Trophoblast cell (in vitro differentiated cells and primary cell): Measurements from ENCODE around the gene B3GNT4.

Source experiments
- DNase-seq, 2 donors: peaks; one replicate each; pipeline ENCODE4 v3.0.0-alpha.2; 2016
- H2AFZ ChIP-seq: 2 replicates; pipeline ENCODE4 v1.6.1; 2013; ENCODE audit warnings: low read length, moderate library complexity, mild to moderate bottlenecking; ENCODE audit not compliant: insufficient read depth, poor library complexity
- H2AK5ac ChIP-seq: 2 replicates; pipeline ENCODE4 v1.6.1; 2013; ENCODE audit warnings: mild to moderate bottlenecking, low read length
- H2BK120ac ChIP-seq: 2 replicates; pipeline ENCODE4 v1.6.1; 2013; ENCODE audit warnings: low read length, mild to moderate bottlenecking, moderate library complexity; ENCODE audit not compliant: insufficient read depth, poor library complexity
- H2BK12ac ChIP-seq: 2 replicates; pipeline ENCODE4 v1.6.1; 2013; ENCODE audit warnings: mild to moderate bottlenecking, low read length, moderate library complexity
- H2BK5ac ChIP-seq: 2 replicates; pipeline ENCODE4 v1.6.1; 2013; ENCODE audit warnings: low read length, low read depth, moderate library complexity, mild to moderate bottlenecking; ENCODE audit not compliant: poor library complexity
- H3K14ac ChIP-seq: 2 replicates; pipeline ENCODE4 v1.6.1; 2013; ENCODE audit warnings: mild to moderate bottlenecking, low read length
- H3K18ac ChIP-seq: 2 replicates; pipeline ENCODE4 v1.6.1; 2013; ENCODE audit warnings: mild to moderate bottlenecking, low read length
- H3K23ac ChIP-seq: 2 replicates; pipeline ENCODE4 v1.6.1; 2013; ENCODE audit warnings: low read length
- H3K27ac ChIP-seq: 2 replicates; pipeline ENCODE4 v1.5.1; 2013; ENCODE audit warnings: low read depth, mild to moderate bottlenecking, inconsistent platforms, low read length, moderate library complexity
- H3K27me3 ChIP-seq: 2 replicates; pipeline ENCODE4 v1.6.1; 2013; ENCODE audit warnings: inconsistent platforms, mild to moderate bottlenecking, low read length, moderate library complexity; ENCODE audit not compliant: insufficient read depth
- H3K36me3 ChIP-seq, 2 experiments: 1 replicate in 1 of 2; 2 replicates in 1 of 2; pipeline ENCODE4 v1.6.1; 2013; ENCODE audit warnings: low read length in 2 of 2, mild to moderate bottlenecking in 2 of 2, moderate library complexity in 1 of 2; ENCODE audit not compliant: insufficient read depth in 2 of 2, control insufficient read depth in 1 of 2
- H3K4ac ChIP-seq: 2 replicates; pipeline ENCODE4 v1.6.1; 2013; ENCODE audit warnings: low read depth, mild to moderate bottlenecking, low read length, moderate library complexity
- H3K4me1 ChIP-seq, 2 experiments: 1 replicate in 1 of 2; 2 replicates in 1 of 2; pipeline ENCODE4 v1.6.1; 2013; ENCODE audit warnings: low read length in 2 of 2, mild to moderate bottlenecking in 2 of 2, moderate library complexity in 1 of 2; ENCODE audit not compliant: insufficient read depth in 2 of 2, control insufficient read depth in 1 of 2
- H3K4me2 ChIP-seq: 2 replicates; pipeline ENCODE4 v1.6.1; 2013; ENCODE audit warnings: inconsistent platforms, mild to moderate bottlenecking, low read length, moderate library complexity
- H3K4me3 ChIP-seq: 2 replicates; pipeline ENCODE4 v1.5.1; 2013; ENCODE audit warnings: mild to moderate bottlenecking, low read depth, low read length, inconsistent platforms
- H3K79me1 ChIP-seq: one replicate; pipeline ENCODE4 v1.6.1; 2013; ENCODE audit warnings: low read length
- H3K79me2 ChIP-seq: 2 replicates; pipeline ENCODE4 v1.6.1; 2013; ENCODE audit warnings: low read length, mild to moderate bottlenecking; ENCODE audit not compliant: control insufficient read depth, insufficient read depth, poor library complexity
- H3K9ac ChIP-seq: 2 replicates; pipeline ENCODE4 v1.6.1; 2013; ENCODE audit warnings: mild to moderate bottlenecking, low read length
- H3K9me3 ChIP-seq: 2 replicates; pipeline ENCODE4 v1.6.1; 2013; ENCODE audit warnings: low read depth, mild to moderate bottlenecking, control low read depth, inconsistent platforms, low read length; ENCODE audit not compliant: insufficient read depth
- H4K12ac ChIP-seq: 2 replicates; pipeline ENCODE4 v1.6.1; 2013; ENCODE audit warnings: low read depth, mild to moderate bottlenecking, low read length, moderate library complexity
- H4K8ac ChIP-seq: 2 replicates; pipeline ENCODE4 v1.6.1; 2013; ENCODE audit warnings: low read depth, mild to moderate bottlenecking, low read length, moderate library complexity
- H4K91ac ChIP-seq: one replicate; pipeline ENCODE4 v1.6.1; 2013; ENCODE audit warnings: low read depth, mild to moderate bottlenecking, low read length, moderate library complexity
- WGBS: extraction: QIAGEN DNeasy Blood & Tissue Kit; methylation state at CpG from one replicate; pipeline ENCODE4 v1.1.7; 2013; ENCODE audit warnings: missing lambda C conversion rate; ENCODE audit not compliant: insufficient read length, insufficient coverage; ENCODE audit errors: extremely low coverage; 5-methylcytosine and 5-hydroxymethylcytosine counted together

Gene B3GNT4

DNA sequence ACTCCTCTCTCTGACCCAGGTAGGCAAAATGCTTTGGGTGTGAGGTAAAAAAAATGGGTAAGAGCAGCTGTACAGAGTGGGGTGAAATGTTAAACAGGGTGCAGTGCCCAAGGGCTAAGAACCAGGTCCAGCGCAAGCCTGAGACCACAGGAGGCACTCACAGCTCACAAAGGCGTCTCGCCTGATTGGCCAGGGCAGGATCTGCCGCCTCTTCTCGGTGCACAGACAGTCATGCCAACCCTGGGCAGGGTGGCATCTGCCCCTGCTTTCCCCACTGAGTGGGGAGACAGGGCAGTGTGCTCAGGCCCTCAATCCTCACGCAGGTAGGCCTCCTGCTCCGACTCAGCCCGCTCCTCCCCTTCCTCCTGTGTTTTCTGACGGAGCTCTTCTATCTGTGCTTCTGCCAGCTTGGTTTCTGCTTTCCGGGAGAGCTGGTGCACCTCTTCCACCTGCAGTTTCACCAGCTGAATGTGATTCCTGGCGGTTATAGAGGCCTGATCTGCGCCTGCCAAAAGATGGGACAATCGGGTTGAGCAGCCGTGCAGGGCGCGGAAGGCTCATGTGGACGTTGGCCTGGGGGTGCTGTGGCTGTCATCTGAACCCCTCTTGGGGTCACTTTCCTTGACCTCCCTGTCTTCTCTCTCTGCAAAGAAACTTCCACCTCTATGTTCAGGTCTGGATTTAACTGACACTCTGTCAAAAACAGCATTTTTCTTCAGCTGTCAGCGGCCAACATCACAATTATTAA is 4.7 kb downstream of the B3GNT4 start:
- Histone ChIP-seq H3K79me2 (no peaks in the 10 kb centered on the region), H3K14ac (no peak overlapping the region), H3K27ac (no peak overlapping the region), H3K4me1 (peaks cover 6% of the 10 kb centered on the region in 2 experiments), H4K91ac (no peak overlapping the region), H3K4me3 (no peak overlapping the region), H3K18ac (no peak overlapping the region), H2BK120ac (no peak overlapping the region), H3K4me2 (no peak overlapping the region), H3K4ac (no peak overlapping the region), H4K8ac (no peak overlapping the region), H3K23ac (no peak overlapping the region), H3K79me1 (peaks cover 2% of the 10 kb centered on the region), H4K12ac (no peak overlapping the region), H2AK5ac (no peak overlapping the region), H2AFZ (no peak overlapping the region), H3K27me3 (peaks cover 13% of the 10 kb centered on the region), H2BK12ac (no peak overlapping the region), H3K9ac (no peak overlapping the region), H3K9me3 (peaks cover 1% of the 10 kb centered on the region), H3K36me3 (peaks cover 39 to 46% of the 10 kb centered on the region in 2 experiments), H2BK5ac (no peak overlapping the region)
- no CpG with 5 or more reads among the region's 18 CpGs for WGBS
- no peak for DNase-seq

DNA sequence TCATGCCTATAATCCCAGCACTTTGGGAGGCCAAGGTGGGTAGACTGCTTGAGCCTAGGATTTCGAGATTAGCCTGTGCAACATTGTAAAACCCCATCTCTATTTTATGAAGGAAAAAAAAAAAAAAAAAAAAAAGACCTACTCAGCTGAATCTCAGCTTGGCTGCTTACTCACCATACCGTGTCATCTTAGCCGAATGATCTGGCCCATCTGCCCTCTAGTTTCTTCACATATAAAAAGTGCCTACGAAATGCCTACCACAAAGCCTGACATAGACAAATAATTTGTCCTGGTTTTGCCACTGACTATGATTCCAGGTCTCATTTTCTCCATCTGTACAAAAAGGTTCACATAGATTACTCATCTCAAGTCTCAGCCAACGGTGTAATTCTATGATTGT is 12.3 kb downstream of the B3GNT4 start:
- H4K91ac ChIP-seq: no peak overlapping the region
- H3K36me3 ChIP-seq: peaks cover 49 to 53% of the 10 kb centered on the region in 2 experiments
- no peak overlapping the region for H2BK12ac ChIP-seq
- H2AK5ac ChIP-seq: no peak overlapping the region
- no peak overlapping the region for H4K12ac ChIP-seq
- H3K27me3 ChIP-seq: no peaks in the 10 kb centered on the region
- no peaks in the 10 kb centered on the region for H3K4me1 ChIP-seq
- H2AFZ ChIP-seq: no peak overlapping the region
- H3K4me2 ChIP-seq: no peak overlapping the region
- H3K23ac ChIP-seq: no peak overlapping the region
- DNase-seq: no peak
- no peak overlapping the region for H3K14ac ChIP-seq
- H3K18ac ChIP-seq: no peak overlapping the region
- H2BK5ac ChIP-seq: no peak overlapping the region
- H3K4ac ChIP-seq: no peak overlapping the region
- H3K9me3 ChIP-seq: no peaks in the 10 kb centered on the region
- H3K9ac ChIP-seq: no peak overlapping the region
- H2BK120ac ChIP-seq: no peak overlapping the region
- H4K8ac ChIP-seq: no peak overlapping the region
- H3K4me3 ChIP-seq: no peak overlapping the region
- H3K79me1 ChIP-seq: no peaks in the 10 kb centered on the region
- no peak overlapping the region for H3K27ac ChIP-seq
- H3K79me2 ChIP-seq: no peaks in the 10 kb centered on the region
- no CpG with 5 or more reads among the region's 5 CpGs for WGBS

DNA sequence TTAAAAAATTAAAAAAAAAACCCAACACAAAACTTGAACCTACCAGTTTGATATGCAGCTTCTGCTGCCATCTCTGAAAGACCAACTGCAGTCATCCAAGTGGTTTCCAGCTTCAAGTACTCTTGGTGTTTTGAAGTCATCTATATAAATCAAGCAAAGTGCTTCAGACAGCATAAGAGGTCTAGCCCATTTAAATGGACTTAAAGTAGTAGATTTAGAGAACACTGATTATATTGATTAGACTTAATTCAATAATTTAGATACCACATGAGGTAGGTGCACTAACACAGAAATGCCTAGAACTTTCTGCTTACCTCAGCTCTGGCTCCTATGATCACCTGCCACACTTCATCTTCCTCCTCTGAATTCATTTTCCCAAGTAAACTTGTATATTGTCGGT is 12.9 kb downstream of the B3GNT4 start:
- Histone ChIP-seq H2BK5ac (no peak overlapping the region), H3K4me2 (no peak overlapping the region), H4K12ac (no peak overlapping the region), H3K4me1 (no peaks in the 10 kb centered on the region), H4K8ac (no peak overlapping the region), H2AFZ (no peak overlapping the region), H2BK12ac (no peak overlapping the region), H3K79me2 (no peaks in the 10 kb centered on the region), H3K4me3 (no peak overlapping the region), H3K4ac (no peak overlapping the region), H4K91ac (no peak overlapping the region), H3K23ac (no peak overlapping the region), H3K18ac (no peak overlapping the region), H3K79me1 (no peaks in the 10 kb centered on the region), H3K27ac (no peak overlapping the region), H2AK5ac (no peak overlapping the region), H2BK120ac (no peak overlapping the region), H3K36me3 (peaks cover 45 to 50% of the 10 kb centered on the region in 2 experiments), H3K27me3 (no peaks in the 10 kb centered on the region), H3K9ac (no peak overlapping the region), H3K9me3 (no peaks in the 10 kb centered on the region), H3K14ac (no peak overlapping the region)
- no CpG with 5 or more reads among the region's 1 CpG for WGBS
- DNase-seq: no peak

DNA sequence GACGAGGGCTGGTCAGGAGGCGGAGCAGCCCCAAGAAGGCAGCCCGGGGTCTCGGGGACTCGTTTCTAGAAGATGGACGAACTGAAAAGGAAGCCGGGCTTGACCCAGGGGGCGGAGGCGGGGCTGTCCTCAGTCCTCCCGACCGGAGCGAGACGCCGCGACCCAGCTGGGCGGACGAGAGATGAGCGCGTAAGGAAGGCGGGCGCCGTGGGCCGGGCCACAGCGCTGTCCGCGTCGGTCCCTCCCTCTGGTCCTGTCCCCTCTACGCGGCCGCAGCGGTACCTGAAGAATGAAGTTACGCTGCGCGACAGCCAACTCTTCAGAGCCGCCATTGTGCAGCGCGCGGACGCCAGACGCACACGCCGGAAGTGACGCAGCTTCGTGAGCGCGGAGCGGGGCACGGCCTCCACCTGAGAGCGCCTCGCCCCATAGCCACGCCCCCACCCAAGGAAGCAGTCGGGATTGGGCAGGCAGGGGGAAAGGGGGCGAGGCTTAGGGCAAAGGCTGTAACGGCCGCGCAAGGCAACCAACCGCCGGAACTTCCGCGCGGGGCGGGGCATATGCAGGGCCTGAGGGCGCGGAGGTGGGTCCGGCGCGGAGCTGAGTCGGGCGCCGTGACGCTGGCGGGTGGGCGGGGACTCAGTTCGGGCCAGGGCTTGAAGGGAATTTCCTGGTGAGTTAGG is 22.3 kb downstream of the B3GNT4 start, which contains the start of gene DIABLO:
Gene DIABLO, minus strand, starts transcription at position 370 of the 683 bp plus-strand sequence. Its CDS starts 38 bp downstream, at position 332.
- peak within 1 kb of the TSS; percentile 98 for H3K27ac ChIP-seq

More for the DNA sequence above, 22.3 kb downstream of the B3GNT4 start, which contains the start of gene DIABLO:
- Histone ChIP-seq H4K12ac (peak within 1 kb of the TSS; percentile 75), H3K27me3 (no peaks in the 10 kb centered on the region), H3K4me1 (peaks cover 18 to 21% of the 10 kb centered on the region in 2 experiments), H2BK5ac (peak within 1 kb of the TSS; percentile 78), H3K4me2 (peak within 1 kb of the TSS; percentile 88), H3K79me2 (peaks cover 11% of the 10 kb centered on the region), H3K9me3 (no peaks in the 10 kb centered on the region), H3K23ac (no peak within 1 kb of the TSS), H3K4ac (peak within 1 kb of the TSS; percentile 42), H4K8ac (peak within 1 kb of the TSS; percentile 89), H3K4me3 (peak within 1 kb of the TSS; percentile 98), H3K36me3 (peaks cover 11 to 18% of the 10 kb centered on the region in 2 experiments), H2AK5ac (peak within 1 kb of the TSS; percentile 65), H3K14ac (peak within 1 kb of the TSS; percentile 95), H2BK120ac (peak within 1 kb of the TSS; percentile 69), H3K18ac (peak within 1 kb of the TSS; percentile 76), H4K91ac (peak within 1 kb of the TSS; percentile 68), H2AFZ (peak within 1 kb of the TSS; percentile 89), H2BK12ac (no peak within 1 kb of the TSS), H3K9ac (peak within 1 kb of the TSS; percentile 98), H3K79me1 (peaks cover 8% of the 10 kb centered on the region)
- DNase-seq: peak; percentile 100
- no CpG with 5 or more reads among the region's 74 CpGs for WGBS
